ENCODE measurements around the gene UBR2. TPM values are rescaled to one million over a fixed set of nuclear protein-coding genes. Genes with fewer than 3 reads are reported as not detected.

UBR2 gene
- total RNA-seq, 1 experiment from 2014 or later = 21.1 TPM

GRCh38 chr6:42610416-42610815 lies 46.6 kb downstream of the UBR2 start:
- intact Hi-C loops (cut with micrococcal nuclease; ENCODE audit: unreplicated experiment) = no loop called here
- H3K27me3 ChIP-seq (ENCODE audit: insufficient read depth, low read depth) = no peaks in the 10 kb centered on the region
- no peaks in the 10 kb centered on the region for H3K9me2 ChIP-seq (ENCODE audit: insufficient read depth)
- H3K4me3 ChIP-seq = no peak overlapping the region
- H3K9me3 ChIP-seq (ENCODE audit: insufficient read depth, low read depth) = no peaks in the 10 kb centered on the region
- no peaks in the 10 kb centered on the region for H3K79me2 ChIP-seq (ENCODE audit: low read depth)
- H2AFZ ChIP-seq = no peak overlapping the region
- H3K36me3 ChIP-seq (ENCODE audit: low read depth) = no peaks in the 10 kb centered on the region; the same call in 1 of the 2 replicates
- BruUV-seq (replicated peaks) = no TSS peak
- H4K20me1 ChIP-seq (ENCODE audit: insufficient read depth) = no peaks in the 10 kb centered on the region
- ChIA-PET POLR2A (ENCODE audit: unreplicated experiment) (no interaction called here), CTCF (no interaction called here)
- TF ChIP-seq CTCF (conservative IDR thresholded peaks at IDR 0.05) (no peak), EZH2 (IDR thresholded peaks at IDR 0.05; ENCODE audit: low read depth) (no peak)
- no peak overlapping the region for H3K4me2 ChIP-seq
- DNase-seq = no peak
- no peak overlapping the region for H3K27ac ChIP-seq
- H3F3A ChIP-seq (ENCODE audit: insufficient read depth, low read depth) = no peaks in the 10 kb centered on the region
- no peaks in the 10 kb centered on the region for H3K4me1 ChIP-seq (replicated peaks; ENCODE audit: insufficient read depth)

GRCh38 chr6:42615518-42615917 lies 51.7 kb downstream of the UBR2 start:
- ChIA-PET POLR2A (ENCODE audit: unreplicated experiment) (no interaction called here), CTCF (no interaction called here)
- no peaks in the 10 kb centered on the region for H3K9me3 ChIP-seq (ENCODE audit: insufficient read depth, low read depth)
- H3K4me2 ChIP-seq = no peak overlapping the region
- no TSS peak for BruUV-seq (replicated peaks)
- 0 out of 2 replicates have a peak, but pooled peaks cover 2% of the 10 kb centered on the region for H4K20me1 ChIP-seq (ENCODE audit: insufficient read depth)
- H3K4me3 ChIP-seq = no peak overlapping the region
- H2AFZ ChIP-seq = no peak overlapping the region
- peaks cover 4% of the 10 kb centered on the region; the same call in 1 of the 2 replicates for H3K36me3 ChIP-seq (ENCODE audit: low read depth)
- no peak for TF ChIP-seq EZH2 (IDR thresholded peaks at IDR 0.05; ENCODE audit: low read depth)
- no peak for TF ChIP-seq CTCF (conservative IDR thresholded peaks at IDR 0.05)
- no peaks in the 10 kb centered on the region for H3K79me2 ChIP-seq (ENCODE audit: low read depth)
- no peaks in the 10 kb centered on the region for H3K9me2 ChIP-seq (ENCODE audit: insufficient read depth)
- no peaks in the 10 kb centered on the region for H3K27me3 ChIP-seq (ENCODE audit: insufficient read depth, low read depth)
- no peaks in the 10 kb centered on the region; the same call in 1 of the 2 replicates for H3F3A ChIP-seq (ENCODE audit: insufficient read depth, low read depth)
- H3K27ac ChIP-seq = no peak overlapping the region
- H3K4me1 ChIP-seq (replicated peaks; ENCODE audit: insufficient read depth) = no peaks in the 10 kb centered on the region
- intact Hi-C loops (cut with micrococcal nuclease; ENCODE audit: unreplicated experiment) = no loop called here
- DNase-seq = no peak

GRCh38 chr6:42616716-42617115 lies 52.9 kb downstream of the UBR2 start:
- ChIA-PET CTCF (no interaction called here), POLR2A (ENCODE audit: unreplicated experiment) (no interaction called here)
- Histone ChIP-seq H3K4me2 (no peak overlapping the region), H3K9me2 (ENCODE audit: insufficient read depth) (no peaks in the 10 kb centered on the region), H3F3A (ENCODE audit: insufficient read depth, low read depth) (no peaks in the 10 kb centered on the region; the same call in 1 of the 2 replicates), H3K79me2 (ENCODE audit: low read depth) (no peaks in the 10 kb centered on the region), H3K4me3 (no peak overlapping the region), H3K9me3 (ENCODE audit: insufficient read depth, low read depth) (no peaks in the 10 kb centered on the region), H3K36me3 (ENCODE audit: low read depth) (peaks cover 4% of the 10 kb centered on the region; the same call in 1 of the 2 replicates), H4K20me1 (ENCODE audit: insufficient read depth) (0 out of 2 replicates have a peak, but pooled peaks cover 2% of the 10 kb centered on the region), H3K27me3 (ENCODE audit: insufficient read depth, low read depth) (no peaks in the 10 kb centered on the region), H3K27ac (no peak overlapping the region), H2AFZ (no peak overlapping the region), H3K4me1 (replicated peaks; ENCODE audit: insufficient read depth) (no peaks in the 10 kb centered on the region)
- TF ChIP-seq CTCF (conservative IDR thresholded peaks at IDR 0.05) = no peak
- no peak for TF ChIP-seq EZH2 (IDR thresholded peaks at IDR 0.05; ENCODE audit: low read depth)
- intact Hi-C loops (cut with micrococcal nuclease; ENCODE audit: unreplicated experiment) = no loop called here
- no peak for DNase-seq
- no TSS peak for BruUV-seq (replicated peaks)

Measured in PC-9 (cell line).